Panc1 (cell line): ENCODE measurements around the gene KATNAL2. TPM values are rescaled to one million over a fixed set of nuclear protein-coding genes. Genes with fewer than 3 reads are reported as not detected.

Experiments
- ATAC-seq: fragments of 200-7000 bp; cut with Tn5 transposase; 2 replicates; pipeline ENCODE4 v1.9.1; 2020; ENCODE audit warnings: mild to moderate bottlenecking, moderate library complexity
- BruUV-seq: library from RNA; stranded (reverse); fragments of 400-500 nt; replicated peaks from 2 replicates; lab custom pipeline; 2021; lab: Mats Ljungman, UMichigan
- CTCF ChIA-PET: fragments of 300-600 bp; sonication (Branson Sonifier 250); formaldehyde crosslinking; loops from one replicate; lab custom pipeline; 2022; ENCODE audit warnings: antibody characterized with exemption; lab: Charles Lee
- POLR2A ChIA-PET: fragments of 300-600 bp; sonication (Branson Sonifier 250); formaldehyde crosslinking; loops from one replicate; lab custom pipeline; 2022; ENCODE audit warnings: antibody characterized with exemption; lab: Charles Lee
- DNase-seq: peaks from one replicate; pipeline ENCODE4 v3.0.0-alpha.2; 2010; ENCODE audit warnings: low read depth, low spot score
- H3K27ac ChIP-seq: 2 replicates; pipeline ENCODE4 v1.5.1; 2011; ENCODE audit warnings: mild to moderate bottlenecking, low read length, inconsistent platforms
- H3K27me3 ChIP-seq: fragments of 200-500 bp; sonication (Bioruptor generic); 2 replicates; pipeline ENCODE4 v1.6.0; 2014; ENCODE audit warnings: low read length, inconsistent platforms; ENCODE audit not compliant: control insufficient read depth, insufficient read depth
- H3K36me3 ChIP-seq: fragments of 200-500 bp; sonication (Bioruptor generic); 2 replicates; pipeline ENCODE4 v1.5.1; 2014; ENCODE audit warnings: inconsistent platforms, mild to moderate bottlenecking, low read length, moderate library complexity; ENCODE audit not compliant: control insufficient read depth, insufficient read depth
- H3K4me1 ChIP-seq: 2 replicates; pipeline ENCODE4 v1.5.1; 2011; ENCODE audit warnings: inconsistent platforms, mild to moderate bottlenecking, low read length, moderate library complexity; ENCODE audit not compliant: control insufficient read depth, insufficient read depth
- H3K4me3 ChIP-seq, 2 experiments: 2 replicates each; pipeline ENCODE4 v1.5.1; 2011 to 2012; ENCODE audit warnings: low read depth in 2 of 2, low read length in 2 of 2, mild to moderate bottlenecking in 2 of 2, inconsistent platforms in 1 of 2, moderate library complexity in 1 of 2
- H3K9me3 ChIP-seq: fragments of 200-500 bp; sonication (Bioruptor generic); 2 replicates; pipeline ENCODE4 v1.5.1; 2014; ENCODE audit warnings: low read depth, mild to moderate bottlenecking, inconsistent platforms, low read length, moderate library complexity; ENCODE audit not compliant: control insufficient read depth, insufficient read depth
- POLR2AphosphoS5 ChIP-seq: IDR thresholded peaks from 2 replicates; pipeline ENCODE4 v1.6.1; 2012; ENCODE audit warnings: mild to moderate bottlenecking, low read depth, low read length, moderate library complexity
- SIN3A ChIP-seq: IDR thresholded peaks from 2 replicates; pipeline ENCODE4 v1.6.1; 2012; ENCODE audit warnings: low read depth, mild to moderate bottlenecking, low read length, moderate library complexity, borderline replicate concordance; ENCODE audit not compliant: insufficient read depth
- TCF7L2 ChIP-seq: IDR thresholded peaks from 2 replicates; pipeline ENCODE4 v1.6.1; 2011; ENCODE audit warnings: mild to moderate bottlenecking, low read depth, low read length, inconsistent platforms
- in situ Hi-C: cut with HindIII; loops from 2 replicates; pipeline ENCODE4 v1.10.0; 2016; ENCODE audit warnings: low sequenced_read_pairs, low pct_unique_long_range_greater_than_20kb
- intact Hi-C: fragments of 100-400 bp; cut with micrococcal nuclease; formaldehyde crosslinking; loops from one replicate; pipeline ENCODE4 v1.10.0; 2022; ENCODE audit not compliant: unreplicated experiment
- total RNA-seq: library from RNA; stranded (reverse); gene quantifications from one replicate; pipeline ENCODE4 v1.2.1, GENCODE V29; 2021; ENCODE audit not compliant: unreplicated experiment
- TF ChIP-seq, protein P1 (sequence below): fragments of 450-650 bp; IDR thresholded peaks from 2 replicates; pipeline ENCODE4 v1.5.1; 2017; ENCODE audit warnings: mild to moderate bottlenecking
- TF ChIP-seq, protein P2 (sequence below), 2 experiments: IDR thresholded peaks; 2 replicates each; pipeline ENCODE4 v1.6.1; 2011 to 2012; ENCODE audit warnings: low read depth in 2 of 2, control low read depth in 1 of 2, low read length in 1 of 2, mild to moderate bottlenecking in 1 of 2, moderate library complexity in 1 of 2; ENCODE audit not compliant: insufficient read depth in 1 of 2

Gene KATNAL2
- total RNA-seq, 1 experiment from 2014 or later = 2.6 TPM

DNA sequence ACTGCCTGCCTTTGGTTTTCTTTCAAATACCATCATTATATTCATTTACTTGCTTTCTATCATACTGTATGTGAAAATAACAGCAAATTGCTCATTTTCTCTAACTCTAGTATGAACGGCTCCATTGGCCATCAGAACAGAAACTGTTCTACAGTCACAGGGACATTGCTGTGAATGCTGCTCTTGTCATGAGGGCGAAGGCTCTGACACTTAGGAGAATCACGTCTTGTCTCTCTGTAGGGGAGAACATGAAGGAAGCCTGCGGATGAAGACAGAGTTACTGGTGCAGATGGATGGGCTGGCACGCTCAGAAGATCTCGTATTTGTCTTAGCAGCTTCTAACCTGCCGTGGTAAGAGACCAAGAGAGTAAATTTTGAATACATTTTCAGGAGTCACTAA lies 159.7 kb downstream of the KATNAL2 start:
- POLR2A ChIA-PET = no interaction called here
- BruUV-seq = no TSS peak
- intact Hi-C loops (no loop called here), in situ Hi-C loops (no loop called here)
- TF ChIP-seq, protein P1, sequence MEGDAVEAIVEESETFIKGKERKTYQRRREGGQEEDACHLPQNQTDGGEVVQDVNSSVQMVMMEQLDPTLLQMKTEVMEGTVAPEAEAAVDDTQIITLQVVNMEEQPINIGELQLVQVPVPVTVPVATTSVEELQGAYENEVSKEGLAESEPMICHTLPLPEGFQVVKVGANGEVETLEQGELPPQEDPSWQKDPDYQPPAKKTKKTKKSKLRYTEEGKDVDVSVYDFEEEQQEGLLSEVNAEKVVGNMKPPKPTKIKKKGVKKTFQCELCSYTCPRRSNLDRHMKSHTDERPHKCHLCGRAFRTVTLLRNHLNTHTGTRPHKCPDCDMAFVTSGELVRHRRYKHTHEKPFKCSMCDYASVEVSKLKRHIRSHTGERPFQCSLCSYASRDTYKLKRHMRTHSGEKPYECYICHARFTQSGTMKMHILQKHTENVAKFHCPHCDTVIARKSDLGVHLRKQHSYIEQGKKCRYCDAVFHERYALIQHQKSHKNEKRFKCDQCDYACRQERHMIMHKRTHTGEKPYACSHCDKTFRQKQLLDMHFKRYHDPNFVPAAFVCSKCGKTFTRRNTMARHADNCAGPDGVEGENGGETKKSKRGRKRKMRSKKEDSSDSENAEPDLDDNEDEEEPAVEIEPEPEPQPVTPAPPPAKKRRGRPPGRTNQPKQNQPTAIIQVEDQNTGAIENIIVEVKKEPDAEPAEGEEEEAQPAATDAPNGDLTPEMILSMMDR = no peak
- TF ChIP-seq, protein P2, sequence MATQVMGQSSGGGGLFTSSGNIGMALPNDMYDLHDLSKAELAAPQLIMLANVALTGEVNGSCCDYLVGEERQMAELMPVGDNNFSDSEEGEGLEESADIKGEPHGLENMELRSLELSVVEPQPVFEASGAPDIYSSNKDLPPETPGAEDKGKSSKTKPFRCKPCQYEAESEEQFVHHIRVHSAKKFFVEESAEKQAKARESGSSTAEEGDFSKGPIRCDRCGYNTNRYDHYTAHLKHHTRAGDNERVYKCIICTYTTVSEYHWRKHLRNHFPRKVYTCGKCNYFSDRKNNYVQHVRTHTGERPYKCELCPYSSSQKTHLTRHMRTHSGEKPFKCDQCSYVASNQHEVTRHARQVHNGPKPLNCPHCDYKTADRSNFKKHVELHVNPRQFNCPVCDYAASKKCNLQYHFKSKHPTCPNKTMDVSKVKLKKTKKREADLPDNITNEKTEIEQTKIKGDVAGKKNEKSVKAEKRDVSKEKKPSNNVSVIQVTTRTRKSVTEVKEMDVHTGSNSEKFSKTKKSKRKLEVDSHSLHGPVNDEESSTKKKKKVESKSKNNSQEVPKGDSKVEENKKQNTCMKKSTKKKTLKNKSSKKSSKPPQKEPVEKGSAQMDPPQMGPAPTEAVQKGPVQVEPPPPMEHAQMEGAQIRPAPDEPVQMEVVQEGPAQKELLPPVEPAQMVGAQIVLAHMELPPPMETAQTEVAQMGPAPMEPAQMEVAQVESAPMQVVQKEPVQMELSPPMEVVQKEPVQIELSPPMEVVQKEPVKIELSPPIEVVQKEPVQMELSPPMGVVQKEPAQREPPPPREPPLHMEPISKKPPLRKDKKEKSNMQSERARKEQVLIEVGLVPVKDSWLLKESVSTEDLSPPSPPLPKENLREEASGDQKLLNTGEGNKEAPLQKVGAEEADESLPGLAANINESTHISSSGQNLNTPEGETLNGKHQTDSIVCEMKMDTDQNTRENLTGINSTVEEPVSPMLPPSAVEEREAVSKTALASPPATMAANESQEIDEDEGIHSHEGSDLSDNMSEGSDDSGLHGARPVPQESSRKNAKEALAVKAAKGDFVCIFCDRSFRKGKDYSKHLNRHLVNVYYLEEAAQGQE (IDR thresholded peaks at IDR 0.05; ENCODE audit: insufficient read depth in 1 of 2, low read depth in 2 of 2, low read length in 1 of 2) = no peak
- no peak for TF ChIP-seq TCF7L2
- no peak for TF ChIP-seq POLR2AphosphoS5
- TF ChIP-seq SIN3A = no peak
- Histone ChIP-seq H3K36me3 (no peaks in the 10 kb centered on the region), H3K9me3 (no peaks in the 10 kb centered on the region), H3K27me3 (no peaks in the 10 kb centered on the region), H3K4me3 (no peak overlapping the region), H3K27ac (no peak overlapping the region), H3K4me1 (no peaks in the 10 kb centered on the region)
- CTCF ChIA-PET = no interaction called here
- ATAC-seq = no peak
- no peak for DNase-seq

DNA sequence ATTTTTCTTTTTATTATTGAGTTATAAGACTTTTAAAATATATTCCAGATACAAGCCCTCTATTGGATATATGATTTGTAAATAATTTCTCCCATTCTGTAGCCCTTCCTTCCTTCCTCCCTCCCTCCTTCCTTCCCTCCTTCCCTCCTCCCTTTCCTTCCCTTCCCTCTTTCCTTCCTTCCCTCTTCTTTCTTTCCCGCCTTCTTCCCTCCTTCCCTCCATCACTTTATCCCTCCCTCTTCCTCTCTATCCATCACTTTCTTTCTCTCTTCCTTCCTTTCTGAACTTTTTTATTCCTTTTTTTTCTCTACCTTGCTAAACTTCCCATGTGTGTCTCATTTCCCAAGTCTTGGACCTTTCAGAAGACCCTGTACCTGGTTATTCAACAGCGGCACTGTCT lies 163.5 kb downstream of the KATNAL2 start:
- ATAC-seq (no peak), DNase-seq (no peak)
- H3K4me1 ChIP-seq = no peaks in the 10 kb centered on the region
- H3K36me3 ChIP-seq = no peaks in the 10 kb centered on the region
- intact Hi-C loops = no loop called here
- in situ Hi-C loops = no loop called here
- ChIA-PET CTCF (no interaction called here), POLR2A (no interaction called here)
- H3K9me3 ChIP-seq = no peaks in the 10 kb centered on the region
- no TSS peak for BruUV-seq
- TF ChIP-seq, protein P2 (IDR thresholded peaks at IDR 0.05; ENCODE audit: insufficient read depth in 1 of 2, low read depth in 2 of 2, low read length in 1 of 2) = no peak
- TF ChIP-seq SIN3A (no peak), TCF7L2 (no peak)
- no peak overlapping the region for H3K27ac ChIP-seq
- no peak overlapping the region for H3K4me3 ChIP-seq
- H3K27me3 ChIP-seq = no peaks in the 10 kb centered on the region
